HFFc6 (cell line): ENCODE data around the gene UBTD2. TPM values are rescaled to one million over a fixed set of nuclear protein-coding genes. Genes with fewer than 3 reads are reported as not detected.

Experiments
- DNase-seq: peaks from one replicate; pipeline ENCODE4 v3.0.0-alpha.2; 2018
- H3K27ac Mint-ChIP-seq: 2 replicates; pipeline ENCODE4 v1.8.0; 2020; ENCODE audit warnings: mild to moderate bottlenecking, mixed read lengths
- H3K27me3 Mint-ChIP-seq: 2 replicates; pipeline ENCODE4 v1.8.0; 2021; ENCODE audit warnings: mild to moderate bottlenecking, moderate library complexity, mixed read lengths; ENCODE audit not compliant: insufficient read depth
- H3K36me3 Mint-ChIP-seq: 2 replicates; pipeline ENCODE4 v1.8.0; 2021; ENCODE audit warnings: low read depth, mixed read lengths
- H3K4me1 Mint-ChIP-seq: 2 replicates; pipeline ENCODE4 v1.8.0; 2020; ENCODE audit warnings: low read depth, mixed read lengths
- H3K4me3 Mint-ChIP-seq: 2 replicates; pipeline ENCODE4 v1.8.0; 2020; ENCODE audit warnings: mild to moderate bottlenecking, moderate library complexity, mixed read lengths
- H3K9me3 Mint-ChIP-seq: 2 replicates; pipeline ENCODE4 v1.8.0; 2020; ENCODE audit warnings: mild to moderate bottlenecking, mixed read lengths
- CTCF ChIP-seq: fragments of 200-600 bp; sonication (generic); IDR thresholded peaks from 2 replicates; pipeline ENCODE4 v1.5.0; 2021; ENCODE audit warnings: antibody characterized with exemption, mild to moderate bottlenecking
- total RNA-seq, 6 experiments: library from RNA; stranded (reverse); fragmentation: NEBNext Ultra II Directional; extraction: Animal tissue kit (Norgen Biotek cat#: 25700); gene quantifications; 2 replicates in 1 of 6; 3 replicates in 5 of 6; pipeline ENCODE4 v1.2.3, GENCODE V29; 2021

Gene UBTD2
- total RNA-seq, 6 experiments from 2014 or later = 15.2 to 19.5 (median 17.7) TPM

GRCh38 chr5:172238334-172238733 lies 45.2 kb downstream of the UBTD2 start:
- no peak overlapping the region for H3K27ac Mint-ChIP-seq
- peaks cover 2% of the 10 kb centered on the region; the same call in 1 of the 2 replicates for H3K27me3 Mint-ChIP-seq
- 0 out of 2 replicates have a peak, but pooled peaks cover 9% of the 10 kb centered on the region for H3K36me3 Mint-ChIP-seq
- no peak for TF ChIP-seq CTCF
- DNase-seq = no peak
- H3K4me3 Mint-ChIP-seq = no peak overlapping the region
- no peaks in the 10 kb centered on the region for H3K9me3 Mint-ChIP-seq
- peaks cover 41% of the 10 kb centered on the region for H3K4me1 Mint-ChIP-seq

DNA sequence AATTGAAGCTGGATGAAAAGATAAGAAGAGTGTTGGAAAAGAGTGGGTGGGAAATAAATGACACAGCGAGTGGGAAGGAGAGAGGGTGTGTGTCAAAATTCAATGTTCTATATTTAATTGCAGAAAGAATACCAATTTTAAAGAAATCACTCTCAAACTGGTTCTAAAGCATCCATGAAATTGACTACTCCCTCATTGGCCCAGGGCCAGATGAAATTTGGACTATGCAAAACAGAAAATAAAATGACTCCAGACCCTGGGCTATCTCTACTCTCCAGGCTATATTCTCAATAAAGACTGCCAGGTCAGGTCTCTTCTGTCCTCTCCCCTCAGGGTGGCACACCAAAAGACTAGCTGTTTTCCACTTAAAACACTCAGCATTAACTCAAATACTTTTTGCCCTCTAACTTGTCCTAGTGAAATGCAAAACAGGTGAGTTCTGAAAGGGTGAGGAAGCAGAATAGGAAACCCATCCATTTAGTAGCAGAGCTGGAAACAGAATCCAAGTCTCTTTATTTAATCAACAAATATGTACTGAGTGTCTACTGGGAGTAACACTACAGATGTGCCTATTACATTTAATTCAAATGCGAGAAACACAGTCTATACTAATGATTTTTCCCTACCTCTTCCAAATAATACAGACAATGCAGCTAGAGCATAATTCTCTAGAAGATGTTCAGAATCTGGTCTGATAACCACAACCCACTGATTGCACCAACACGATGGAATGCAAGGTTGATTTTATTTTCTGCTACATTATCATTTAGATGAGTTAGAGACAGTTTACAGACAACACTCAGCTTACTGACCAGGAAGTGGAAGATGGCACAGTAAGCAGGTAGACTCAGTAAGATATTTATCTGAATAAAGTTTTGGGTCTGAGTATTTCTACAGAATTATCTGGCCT lies 47.5 kb downstream of the UBTD2 start:
- DNase-seq = no peak
- Mint-ChIP-seq H3K36me3 (peaks cover 19% of the 10 kb centered on the region; the same call in 1 of the 2 replicates), H3K27me3 (no peaks in the 10 kb centered on the region; the same call in 1 of the 2 replicates), H3K4me1 (peaks cover 41% of the 10 kb centered on the region), H3K9me3 (no peaks in the 10 kb centered on the region), H3K4me3 (no peak overlapping the region; the same call in 1 of the 2 replicates), H3K27ac (peak overlapping the region; percentile 49)
- no peak for TF ChIP-seq CTCF

DNA sequence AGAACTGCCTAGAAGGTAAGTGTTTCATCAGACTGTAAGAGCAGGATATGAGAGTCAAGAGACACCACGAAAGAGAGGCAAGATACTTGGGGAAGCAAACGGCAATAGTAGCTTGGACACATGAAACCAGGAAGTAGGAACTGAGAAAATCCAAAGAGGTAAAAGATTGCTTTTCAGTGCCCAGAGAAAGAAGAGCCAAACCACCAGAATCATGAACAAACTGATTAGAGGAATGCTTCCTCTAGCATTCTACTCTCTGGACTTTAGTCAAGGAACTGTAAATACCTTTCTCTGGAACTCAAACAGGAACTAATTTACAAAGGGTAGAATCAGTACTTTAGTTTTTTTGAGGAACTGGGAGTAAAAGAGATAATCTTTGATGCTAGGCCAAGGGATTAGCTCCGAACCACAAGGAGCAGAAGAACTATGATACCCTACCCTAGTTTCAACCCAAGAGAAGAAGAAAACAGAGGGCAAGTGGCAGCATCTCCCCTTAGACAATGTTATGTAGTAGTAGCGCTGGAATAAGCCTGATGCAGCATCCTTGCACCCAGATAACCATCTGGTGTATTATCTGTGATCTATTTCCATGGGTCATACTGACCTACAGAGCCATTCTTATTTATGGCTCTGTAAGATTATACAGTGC lies 48.3 kb downstream of the UBTD2 start:
- DNase-seq = no peak
- Mint-ChIP-seq H3K27ac (peak overlapping the region; percentile 49), H3K36me3 (peaks cover 19% of the 10 kb centered on the region; the same call in 1 of the 2 replicates), H3K9me3 (no peaks in the 10 kb centered on the region), H3K4me3 (no peak overlapping the region; the same call in 1 of the 2 replicates), H3K4me1 (peaks cover 41% of the 10 kb centered on the region), H3K27me3 (no peaks in the 10 kb centered on the region; the same call in 1 of the 2 replicates)
- TF ChIP-seq CTCF = no peak

- no peaks in the 10 kb centered on the region for H3K27me3 Mint-ChIP-seq
- no peak overlapping the region for H3K4me3 Mint-ChIP-seq
- no peak for TF ChIP-seq CTCF
- peaks cover 41% of the 10 kb centered on the region for H3K4me1 Mint-ChIP-seq
- peaks cover 19% of the 10 kb centered on the region; the same call in 1 of the 2 replicates for H3K36me3 Mint-ChIP-seq
- no peak overlapping the region for H3K27ac Mint-ChIP-seq
- DNase-seq = no peak
- H3K9me3 Mint-ChIP-seq = no peaks in the 10 kb centered on the region
Measured at GRCh38 chr5:172234031-172234430, 49.5 kb downstream of the UBTD2 start.

DNA sequence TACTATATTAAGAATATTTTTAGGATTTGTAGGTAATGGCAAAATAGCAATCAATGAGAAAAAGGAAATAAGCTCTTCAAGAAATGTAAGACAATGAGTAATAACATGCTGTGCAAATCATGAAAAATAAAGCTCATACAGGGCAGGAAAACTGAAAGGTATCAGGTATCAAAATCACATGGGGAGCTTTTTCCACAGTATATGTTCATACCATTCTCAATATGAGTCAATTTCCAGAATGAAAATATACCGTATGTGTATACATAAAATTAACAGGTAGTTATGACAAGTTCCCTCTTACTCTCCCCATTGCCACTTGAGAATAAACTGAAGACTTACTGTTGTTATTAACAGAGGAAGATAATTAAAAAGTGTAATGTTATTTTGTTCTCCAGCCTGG lies 53.7 kb downstream of the UBTD2 start:
- no peak for TF ChIP-seq CTCF
- Mint-ChIP-seq H3K27me3 (no peaks in the 10 kb centered on the region), H3K36me3 (peaks cover 19% of the 10 kb centered on the region; the same call in 1 of the 2 replicates), H3K27ac (no peak overlapping the region), H3K9me3 (no peaks in the 10 kb centered on the region), H3K4me1 (peaks cover 4% of the 10 kb centered on the region), H3K4me3 (no peak overlapping the region)
- DNase-seq = no peak
